ENCODE data around the gene SHANK1. TPM values are rescaled to one million over a fixed set of nuclear protein-coding genes. Genes with fewer than 3 reads are reported as not detected.

Gene SHANK1
- total RNA-seq, 1 donor: 7.8 TPM

GRCh38 chr19:50666346-50667176, 53.0 kb downstream of the SHANK1 start:
- DNase-seq (ENCODE audit: low read depth): no peak
- TF ChIP-seq, protein P1, sequence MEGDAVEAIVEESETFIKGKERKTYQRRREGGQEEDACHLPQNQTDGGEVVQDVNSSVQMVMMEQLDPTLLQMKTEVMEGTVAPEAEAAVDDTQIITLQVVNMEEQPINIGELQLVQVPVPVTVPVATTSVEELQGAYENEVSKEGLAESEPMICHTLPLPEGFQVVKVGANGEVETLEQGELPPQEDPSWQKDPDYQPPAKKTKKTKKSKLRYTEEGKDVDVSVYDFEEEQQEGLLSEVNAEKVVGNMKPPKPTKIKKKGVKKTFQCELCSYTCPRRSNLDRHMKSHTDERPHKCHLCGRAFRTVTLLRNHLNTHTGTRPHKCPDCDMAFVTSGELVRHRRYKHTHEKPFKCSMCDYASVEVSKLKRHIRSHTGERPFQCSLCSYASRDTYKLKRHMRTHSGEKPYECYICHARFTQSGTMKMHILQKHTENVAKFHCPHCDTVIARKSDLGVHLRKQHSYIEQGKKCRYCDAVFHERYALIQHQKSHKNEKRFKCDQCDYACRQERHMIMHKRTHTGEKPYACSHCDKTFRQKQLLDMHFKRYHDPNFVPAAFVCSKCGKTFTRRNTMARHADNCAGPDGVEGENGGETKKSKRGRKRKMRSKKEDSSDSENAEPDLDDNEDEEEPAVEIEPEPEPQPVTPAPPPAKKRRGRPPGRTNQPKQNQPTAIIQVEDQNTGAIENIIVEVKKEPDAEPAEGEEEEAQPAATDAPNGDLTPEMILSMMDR (IDR thresholded peaks at IDR 0.05; ENCODE audit: insufficient read depth, low read depth, low read length): no peak
- H3K4me3 ChIP-seq (ENCODE audit: low read depth, low read length): no peak overlapping the region

- TF ChIP-seq, protein P1 (IDR thresholded peaks at IDR 0.05; ENCODE audit: insufficient read depth, low read depth, low read length): no peak
- H3K4me3 ChIP-seq (ENCODE audit: low read depth, low read length): no peak overlapping the region
- no peak for DNase-seq (ENCODE audit: low read depth)
Observed at GRCh38 chr19:50664204-50664603, 55.4 kb downstream of the SHANK1 start.

DNA sequence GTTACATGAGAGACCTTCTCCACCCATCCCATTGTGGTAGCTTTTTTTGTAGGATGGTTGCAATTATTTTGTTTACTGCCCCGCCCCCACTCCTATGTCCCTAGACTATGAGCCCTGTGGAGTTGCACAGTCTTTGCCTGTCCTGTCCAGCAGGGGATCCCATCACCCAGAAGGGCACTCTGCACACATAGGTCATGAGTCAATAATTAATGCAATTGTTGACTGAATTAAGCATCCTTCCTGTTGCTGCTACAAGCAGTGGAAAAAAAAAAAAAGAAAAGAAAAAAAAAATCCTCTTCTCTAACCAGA, 56.2 kb downstream of the SHANK1 start:
- TF ChIP-seq, protein P1 (IDR thresholded peaks at IDR 0.05; ENCODE audit: insufficient read depth, low read depth, low read length): no peak
- no peak overlapping the region for H3K4me3 ChIP-seq (ENCODE audit: low read depth, low read length)
- no peak for DNase-seq (ENCODE audit: low read depth)

DNA sequence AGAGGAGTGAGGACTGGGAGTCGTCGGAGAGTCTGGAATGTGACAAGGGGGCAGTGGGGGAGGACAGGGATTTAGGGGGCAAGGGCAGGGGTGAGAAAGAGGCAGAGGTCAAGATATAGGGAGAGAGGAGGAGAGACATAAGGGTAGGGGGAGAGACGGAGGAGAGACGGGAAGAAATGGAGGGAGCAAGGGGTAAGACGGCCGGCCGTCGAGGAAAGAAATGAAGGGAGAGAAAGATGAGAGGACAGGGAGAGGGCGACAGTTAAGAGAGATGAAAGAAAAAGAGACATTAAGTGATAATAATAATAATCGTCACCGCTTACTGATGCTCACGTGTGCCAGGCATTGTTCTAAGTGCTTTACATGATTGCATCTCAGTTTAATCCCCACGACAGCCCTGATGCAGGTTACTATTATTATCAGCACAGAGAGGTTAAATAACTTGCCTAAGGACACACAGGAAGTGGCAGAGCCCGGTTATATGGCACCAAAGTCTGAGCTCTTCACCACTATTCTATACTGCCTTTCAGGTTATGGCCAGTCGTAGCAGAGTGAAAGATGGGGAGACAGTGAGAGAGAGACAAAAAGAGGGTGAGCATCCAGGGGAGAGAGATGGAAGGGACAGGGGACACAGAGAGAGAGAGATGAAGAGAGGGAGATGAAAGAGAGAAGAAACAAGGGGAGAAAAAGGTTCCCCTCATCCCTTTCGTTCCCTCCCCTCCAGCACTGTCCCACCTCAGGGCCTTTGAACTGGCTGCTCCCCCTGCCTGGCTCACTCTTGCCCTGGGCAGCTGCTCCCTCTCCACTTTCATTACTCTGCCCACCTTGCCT, 56.7 kb downstream of the SHANK1 start:
- no peak overlapping the region for H3K4me3 ChIP-seq (ENCODE audit: low read depth, low read length)
- TF ChIP-seq, protein P1 (IDR thresholded peaks at IDR 0.05; ENCODE audit: insufficient read depth, low read depth, low read length): no peak
- no peak for DNase-seq (ENCODE audit: low read depth)

DNA sequence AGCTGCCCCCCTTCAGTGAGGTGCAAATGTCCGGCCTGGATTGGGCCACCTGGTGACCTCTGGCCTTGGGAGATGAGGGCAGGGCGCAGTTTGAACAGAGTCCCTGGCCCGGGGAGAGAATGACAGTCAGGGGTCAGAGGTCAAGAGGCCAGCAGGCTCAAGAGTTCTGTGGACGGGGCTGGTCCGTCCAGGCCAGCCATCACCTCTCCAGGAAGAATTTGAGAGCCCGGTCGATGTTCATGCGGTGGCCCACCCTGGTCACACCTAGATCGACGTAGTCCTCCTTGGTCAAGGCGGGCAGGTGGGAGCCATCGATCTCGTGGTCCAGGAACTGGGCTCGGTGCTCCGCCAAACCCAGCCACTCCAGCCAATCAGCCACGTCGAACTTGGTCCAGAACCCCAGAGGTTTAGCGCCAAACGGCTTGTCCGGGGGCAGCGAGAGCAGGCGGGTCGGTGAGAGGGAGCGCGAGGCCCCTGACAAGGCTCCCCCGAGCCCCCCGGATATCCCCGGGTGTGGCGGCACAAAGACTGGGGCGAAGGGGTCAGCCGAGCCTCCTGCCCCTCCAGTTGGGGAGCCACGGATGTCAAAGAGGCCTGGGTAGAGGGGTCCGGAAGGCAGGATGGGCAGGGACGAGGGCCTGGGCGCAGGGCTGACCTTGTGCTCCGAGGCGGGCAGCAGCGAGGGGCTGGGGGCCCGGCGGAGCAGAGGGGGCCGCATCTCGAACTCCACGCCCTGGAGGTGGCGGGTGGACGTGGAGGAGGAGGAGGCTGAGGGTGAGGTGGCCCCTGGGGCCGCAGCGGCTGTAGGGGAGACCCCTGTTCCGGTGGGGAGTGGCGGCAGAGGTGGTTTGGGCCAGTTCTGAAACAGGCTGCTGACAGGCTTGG, 57.6 kb downstream of the SHANK1 start:
- no peak overlapping the region for H3K4me3 ChIP-seq (ENCODE audit: low read depth, low read length)
- DNase-seq (ENCODE audit: low read depth): no peak
- TF ChIP-seq, protein P1 (IDR thresholded peaks at IDR 0.05; ENCODE audit: insufficient read depth, low read depth, low read length): no peak

DNA sequence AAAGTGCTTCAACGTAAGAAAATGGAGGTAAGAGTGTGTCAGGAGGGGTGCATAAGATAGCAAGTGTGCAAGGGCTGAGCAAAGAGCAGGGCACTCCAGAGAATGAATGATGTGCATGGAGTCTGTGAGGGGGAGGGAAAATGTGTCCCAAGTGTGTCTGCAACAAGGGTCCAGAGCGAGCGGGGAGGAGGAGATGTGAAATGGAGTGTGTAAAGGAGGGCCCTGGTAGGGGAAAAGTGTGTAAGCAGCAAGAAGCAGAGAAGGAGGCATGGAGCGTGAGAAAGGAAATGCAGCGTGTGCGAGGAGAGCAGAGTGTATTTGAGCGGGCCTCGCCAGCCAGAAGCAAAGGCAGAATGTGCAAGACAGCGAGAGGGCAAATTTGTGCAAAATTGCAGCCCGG, 58.6 kb downstream of the SHANK1 start:
- no peak overlapping the region for H3K4me3 ChIP-seq (ENCODE audit: low read depth, low read length)
- TF ChIP-seq, protein P1 (IDR thresholded peaks at IDR 0.05; ENCODE audit: insufficient read depth, low read depth, low read length): no peak
- DNase-seq (ENCODE audit: low read depth): no peak
